CD4-positive, CD25-positive, alpha-beta regulatory T cell (primary cell): ENCODE data around the gene MYT1. TPM values are rescaled to one million over a fixed set of nuclear protein-coding genes. Genes with fewer than 3 reads are reported as not detected.

Experiments used
- ATAC-seq, 2 donors: fragments of 150-1000 bp; cut with Tn5 transposase; one replicate each; pipeline ENCODE4 v1.10.0; 2021; ENCODE audit warnings: low read depth in 2 of 2, moderate number of reproducible peaks in 2 of 2, moderate library complexity in 1 of 2
- DNase-seq, 3 donors: peaks; one replicate each; pipeline versions ENCODE4 v3.0.0 to v3.0.0-alpha.2; 2012 to 2022; ENCODE audit warnings: mixed read lengths in 1 of 3
- H3K27ac ChIP-seq: one replicate; pipeline ENCODE4 v1.7.0; 2013; ENCODE audit warnings: mild to moderate bottlenecking, low read length; ENCODE audit not compliant: insufficient read depth, poor library complexity, severe bottlenecking
- H3K27me3 ChIP-seq: one replicate; pipeline ENCODE4 v1.7.0; 2013; ENCODE audit warnings: low read length; ENCODE audit not compliant: control insufficient read depth, insufficient read depth
- H3K36me3 ChIP-seq: one replicate; pipeline ENCODE4 v1.7.0; 2013; ENCODE audit warnings: mild to moderate bottlenecking, low read length, moderate library complexity; ENCODE audit not compliant: control insufficient read depth, insufficient read depth
- H3K4me1 ChIP-seq: 2 replicates; pipeline ENCODE4 v1.7.0; 2013; ENCODE audit warnings: mild to moderate bottlenecking, low read length; ENCODE audit not compliant: insufficient read depth, control insufficient read depth, poor library complexity, severe bottlenecking
- H3K4me3 ChIP-seq: one replicate; pipeline ENCODE4 v1.7.0; 2013; ENCODE audit warnings: low read depth, mild to moderate bottlenecking, low read length, moderate library complexity
- H3K9me3 ChIP-seq, 2 experiments: 1 replicate in 1 of 2; 2 replicates in 1 of 2; pipeline ENCODE4 v1.7.0; 2013; ENCODE audit warnings: low read length in 2 of 2, mild to moderate bottlenecking in 1 of 2, moderate library complexity in 1 of 2; ENCODE audit not compliant: control insufficient read depth in 2 of 2
- H3K27ac Mint-ChIP-seq, 3 donors: one replicate each; pipeline ENCODE4 v1.8.0; 2020 to 2022; ENCODE audit warnings: mild to moderate bottlenecking in 3 of 3, mixed read lengths in 3 of 3, moderate library complexity in 2 of 3
- H3K27me3 Mint-ChIP-seq: one replicate; pipeline ENCODE4 v1.8.0; 2022; ENCODE audit warnings: mild to moderate bottlenecking, mixed read lengths
- H3K36me3 Mint-ChIP-seq: one replicate; pipeline ENCODE4 v1.8.0; 2020; ENCODE audit warnings: mixed read lengths
- H3K4me1 Mint-ChIP-seq, 4 donors: one replicate each; pipeline ENCODE4 v1.8.0; 2020 to 2022; ENCODE audit warnings: mixed read lengths in 4 of 4, mild to moderate bottlenecking in 1 of 4
- H3K4me3 Mint-ChIP-seq, 4 donors: one replicate each; pipeline ENCODE4 v1.8.0; 2020 to 2022; ENCODE audit warnings: mild to moderate bottlenecking in 4 of 4, mixed read lengths in 4 of 4, moderate library complexity in 3 of 4
- H3K9me3 Mint-ChIP-seq, 7 donors: one replicate each; pipeline ENCODE4 v1.8.0; 2020 to 2022; ENCODE audit warnings: mixed read lengths in 7 of 7, mild to moderate bottlenecking in 3 of 7, moderate library complexity in 2 of 7
- polyA plus RNA-seq, 4 donors: library from polyadenylated mRNA; unstranded; fragments of 300-500 nt; fragmentation: Illumina TruSeq; gene quantifications; one replicate each; pipeline ENCODE4 v1.2.3, GENCODE V29; 2021
- total RNA-seq: library from RNA; stranded (reverse); gene quantifications from one replicate; pipeline ENCODE4 v1.2.3, GENCODE V29; 2022

Gene MYT1
- total and polyA plus RNA-seq, 5 donors from 2014 or later, result 0.14 TPM; not detected in 4

DNA sequence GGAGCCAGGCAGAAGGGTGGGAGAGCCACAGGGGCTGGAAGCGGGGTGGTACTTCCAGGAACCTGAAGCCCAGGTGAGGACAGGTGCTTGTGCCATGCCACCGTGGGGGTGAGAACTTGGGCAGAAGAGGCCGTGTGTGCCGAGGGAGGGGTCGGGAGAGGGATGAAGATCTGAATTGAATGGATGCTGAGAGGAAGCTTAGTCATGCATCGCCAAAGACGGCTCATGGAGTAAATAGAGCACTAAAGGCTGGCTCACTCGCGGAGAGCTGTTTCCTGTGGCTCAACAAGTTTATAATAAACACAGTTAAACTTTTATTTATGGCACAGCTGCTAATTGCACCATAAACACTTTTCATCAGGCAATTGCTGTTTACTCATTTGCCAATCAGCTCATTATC lies 21.7 kb upstream of the MYT1 start:
- H3K9me3 Mint-ChIP-seq, result peaks cover 1 to 13% (median 6%) of the 10 kb centered on the region in 7 donors
- ATAC-seq (no peak), DNase-seq (no peak)

GRCh38 chr20:64143018-64143801 lies 21.0 kb upstream of the MYT1 start:
- Histone ChIP-seq H3K27ac (no peak overlapping the region), H3K4me3 (no peak overlapping the region), H3K36me3 (no peaks in the 10 kb centered on the region), H3K4me1 (no peaks in the 10 kb centered on the region), H3K9me3 (peaks cover 6 to 14% of the 10 kb centered on the region in 2 experiments), H3K27me3 (no peaks in the 10 kb centered on the region)
- H3K27me3 Mint-ChIP-seq, result peaks cover 8% of the 10 kb centered on the region
- no peaks in the 10 kb centered on the region for H3K4me1 Mint-ChIP-seq
- peak overlapping the region in 1 of 4 donors; percentile 7 for H3K4me3 Mint-ChIP-seq
- H3K36me3 Mint-ChIP-seq, result no peaks in the 10 kb centered on the region
- H3K9me3 Mint-ChIP-seq, result peaks cover 1 to 13% (median 6%) of the 10 kb centered on the region in 7 donors
- ATAC-seq, result no peak
- no peak for DNase-seq
- no peak overlapping the region for H3K27ac Mint-ChIP-seq

More for the DNA sequence above, 21.7 kb upstream of the MYT1 start:
- Histone ChIP-seq H3K9me3 (peaks cover 6 to 14% of the 10 kb centered on the region in 2 experiments), H3K36me3 (no peaks in the 10 kb centered on the region), H3K4me1 (no peaks in the 10 kb centered on the region), H3K4me3 (no peak overlapping the region), H3K27ac (no peak overlapping the region), H3K27me3 (no peaks in the 10 kb centered on the region)
- Mint-ChIP-seq H3K4me1 (no peaks in the 10 kb centered on the region), H3K27me3 (peaks cover 8% of the 10 kb centered on the region), H3K27ac (no peak overlapping the region), H3K4me3 (no peak overlapping the region), H3K36me3 (no peaks in the 10 kb centered on the region)

DNA sequence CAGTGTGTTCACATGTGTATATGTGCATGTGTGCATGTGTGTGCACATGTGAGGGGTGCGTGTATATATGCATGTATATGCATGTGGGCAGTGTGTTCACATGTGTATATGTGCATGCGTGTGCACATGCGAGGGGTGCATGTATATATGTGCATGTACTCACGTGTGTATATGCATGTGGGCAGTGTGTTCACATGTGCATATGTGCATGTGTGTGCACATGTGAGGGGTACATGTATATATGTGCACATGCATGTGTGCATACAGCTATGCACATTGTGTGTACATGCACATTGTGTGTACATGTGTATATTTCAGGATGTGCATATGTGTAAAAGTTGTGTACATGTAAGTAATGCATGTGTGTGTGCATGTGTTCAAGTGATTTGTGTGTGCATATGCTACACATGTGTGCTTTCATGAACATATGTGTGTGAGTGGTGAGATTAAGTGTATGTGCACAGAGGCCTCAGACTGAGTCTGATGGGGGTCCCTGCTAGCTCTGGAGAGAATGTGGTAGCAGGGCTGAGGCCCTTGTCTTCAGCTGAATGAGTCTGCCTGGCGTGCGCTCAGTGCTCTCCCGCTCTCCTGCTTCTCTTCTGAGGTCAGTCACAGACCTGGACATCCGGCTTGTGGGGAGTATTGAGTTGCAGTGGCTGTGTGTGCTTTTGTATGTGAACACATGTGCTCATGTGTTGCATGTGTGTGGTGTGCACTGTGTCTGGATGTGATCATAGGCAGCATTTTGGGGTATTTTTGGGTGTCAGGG lies 19.9 kb upstream of the MYT1 start:
- no peaks in the 10 kb centered on the region for H3K36me3 ChIP-seq
- peaks cover 8% of the 10 kb centered on the region for H3K27me3 Mint-ChIP-seq
- H3K27me3 ChIP-seq, result no peaks in the 10 kb centered on the region
- H3K9me3 Mint-ChIP-seq, result peaks cover 1 to 13% (median 6%) of the 10 kb centered on the region in 7 donors
- no peak overlapping the region for H3K27ac Mint-ChIP-seq
- peaks cover 6 to 14% of the 10 kb centered on the region in 2 experiments for H3K9me3 ChIP-seq
- ATAC-seq (no peak), DNase-seq (no peak)
- no peaks in the 10 kb centered on the region for H3K4me1 Mint-ChIP-seq
- no peak overlapping the region for H3K4me3 ChIP-seq
- no peaks in the 10 kb centered on the region for H3K36me3 Mint-ChIP-seq
- no peaks in the 10 kb centered on the region for H3K4me1 ChIP-seq
- no peak overlapping the region for H3K27ac ChIP-seq
- H3K4me3 Mint-ChIP-seq, result no peak overlapping the region

DNA sequence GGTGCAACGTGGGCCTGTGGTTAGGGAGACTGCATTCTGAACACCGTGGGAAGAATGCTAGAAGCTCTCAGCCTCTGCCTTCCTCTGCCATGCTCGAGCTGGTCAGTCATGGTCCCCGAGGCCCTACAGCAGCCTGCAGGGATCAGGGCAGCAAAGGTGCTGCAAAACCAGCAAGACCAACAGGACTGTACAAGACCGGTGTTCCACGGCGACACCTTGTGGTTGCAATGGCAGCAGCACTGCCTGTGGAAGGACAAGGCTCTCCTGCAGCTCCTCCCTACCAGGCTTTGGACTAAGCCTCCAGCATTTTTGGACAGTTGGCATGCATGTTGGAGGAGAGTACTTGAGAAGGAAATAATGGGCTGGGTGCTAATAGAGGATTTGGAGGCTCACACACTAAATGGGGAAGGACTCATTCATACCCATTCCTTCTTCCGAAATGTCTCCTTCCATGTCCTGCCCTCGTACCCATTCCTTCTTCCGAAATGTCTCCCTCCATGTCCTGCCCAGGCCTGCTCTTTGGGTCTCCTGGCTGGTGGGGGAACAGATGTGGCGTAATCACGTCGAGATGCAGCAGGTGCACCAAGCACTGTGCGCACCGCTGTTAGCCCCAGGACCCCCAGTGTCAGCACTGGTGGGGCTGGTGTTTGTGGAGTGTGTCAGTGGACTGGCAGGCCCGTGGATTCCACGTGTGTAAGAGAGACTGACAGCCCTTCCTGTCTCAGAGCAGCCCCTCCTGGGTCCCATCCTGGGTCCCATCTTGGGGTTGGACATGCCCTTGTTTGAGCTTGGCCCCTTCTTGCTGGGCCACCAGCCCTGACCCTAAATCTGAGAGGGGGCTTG lies 18.6 kb upstream of the MYT1 start:
- ATAC-seq (no peak), DNase-seq (no peak)
- no peak overlapping the region for H3K4me3 ChIP-seq
- peaks cover 6 to 14% of the 10 kb centered on the region in 2 experiments for H3K9me3 ChIP-seq
- Mint-ChIP-seq H3K4me3 (no peak overlapping the region), H3K4me1 (no peaks in the 10 kb centered on the region), H3K27ac (peak overlapping the region in 1 of 3 donors; percentile 89), H3K9me3 (peaks cover 1 to 13% (median 6%) of the 10 kb centered on the region in 7 donors), H3K27me3 (peaks cover 8% of the 10 kb centered on the region), H3K36me3 (no peaks in the 10 kb centered on the region)
- no peaks in the 10 kb centered on the region for H3K4me1 ChIP-seq
- H3K27me3 ChIP-seq, result no peaks in the 10 kb centered on the region
- no peaks in the 10 kb centered on the region for H3K36me3 ChIP-seq
- H3K27ac ChIP-seq, result no peak overlapping the region

DNA sequence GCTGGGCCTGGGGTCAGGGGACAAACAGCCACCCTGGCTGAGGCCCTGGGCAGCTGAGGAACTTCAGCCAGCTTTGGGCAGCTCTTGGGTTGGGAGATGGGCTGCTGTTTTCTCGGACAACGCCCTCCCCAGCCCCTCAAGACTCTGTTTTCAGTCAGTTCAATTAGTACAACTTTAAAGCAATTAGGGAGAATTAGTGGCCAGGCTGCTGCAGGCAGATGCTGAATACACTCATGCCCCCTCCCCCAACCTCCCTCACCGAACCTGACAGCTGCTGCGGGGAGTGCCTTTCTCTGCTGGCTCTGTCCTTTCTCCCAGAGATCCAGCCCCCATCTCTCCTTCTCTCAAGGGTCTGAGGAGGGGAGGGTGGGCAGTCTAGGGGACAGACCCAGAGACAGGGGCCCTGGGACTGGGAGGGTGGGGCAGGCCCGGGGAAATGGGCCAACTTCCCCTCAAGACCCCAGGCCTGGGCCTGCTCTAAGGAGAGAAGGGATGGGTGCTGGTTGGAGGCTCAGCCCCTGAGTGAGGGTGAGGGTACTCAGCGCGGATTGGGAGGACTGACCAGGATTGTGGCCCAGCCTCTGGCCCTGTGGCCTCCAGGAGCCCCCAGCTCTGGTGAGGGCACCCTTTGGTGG lies 17.8 kb upstream of the MYT1 start:
- peaks cover 1 to 13% (median 6%) of the 10 kb centered on the region in 7 donors for H3K9me3 Mint-ChIP-seq
- H3K27ac Mint-ChIP-seq, result no peak overlapping the region
- H3K4me3 ChIP-seq, result no peak overlapping the region
- H3K9me3 ChIP-seq, result peaks cover 6 to 14% of the 10 kb centered on the region in 2 experiments
- DNase-seq (no peak), ATAC-seq (no peak)
- no peaks in the 10 kb centered on the region for H3K4me1 Mint-ChIP-seq
- H3K27me3 Mint-ChIP-seq, result peaks cover 8% of the 10 kb centered on the region
- H3K4me1 ChIP-seq, result no peaks in the 10 kb centered on the region
- H3K27me3 ChIP-seq, result no peaks in the 10 kb centered on the region
- no peaks in the 10 kb centered on the region for H3K36me3 Mint-ChIP-seq
- H3K36me3 ChIP-seq, result no peaks in the 10 kb centered on the region
- H3K4me3 Mint-ChIP-seq, result no peak overlapping the region
- H3K27ac ChIP-seq, result no peak overlapping the region

GRCh38 chr20:64146936-64147477 lies 17.2 kb upstream of the MYT1 start:
- H3K4me3 ChIP-seq, result no peak overlapping the region
- H3K36me3 ChIP-seq, result no peaks in the 10 kb centered on the region
- no peak overlapping the region for H3K27ac ChIP-seq
- Mint-ChIP-seq H3K4me1 (no peaks in the 10 kb centered on the region), H3K36me3 (no peaks in the 10 kb centered on the region), H3K27ac (no peak overlapping the region), H3K4me3 (no peak overlapping the region), H3K27me3 (peaks cover 4% of the 10 kb centered on the region), H3K9me3 (peaks cover 1 to 13% (median 6%) of the 10 kb centered on the region in 7 donors)
- ATAC-seq (no peak), DNase-seq (no peak)
- H3K4me1 ChIP-seq, result no peaks in the 10 kb centered on the region
- peaks cover 6 to 14% of the 10 kb centered on the region in 2 experiments for H3K9me3 ChIP-seq
- no peaks in the 10 kb centered on the region for H3K27me3 ChIP-seq

DNA sequence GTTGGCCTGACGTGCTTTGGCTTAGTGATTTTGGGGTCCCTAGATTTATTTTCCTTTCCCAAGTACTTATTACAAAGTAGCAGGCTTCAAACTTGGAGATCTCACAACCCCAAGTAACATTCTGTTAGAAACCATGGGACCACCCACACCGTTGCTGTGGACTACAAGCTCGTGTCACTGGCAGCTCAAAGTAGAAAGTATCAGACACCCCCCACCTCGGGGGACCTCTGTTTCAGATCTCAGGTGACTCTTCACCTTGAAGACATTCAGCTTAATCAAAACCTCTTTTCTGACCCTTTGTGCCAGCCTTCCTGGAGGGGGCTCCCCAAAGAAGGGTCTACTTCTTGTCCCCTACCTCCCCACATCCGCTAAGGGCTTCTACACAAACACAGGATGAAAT lies 15.7 kb upstream of the MYT1 start:
- no peak for DNase-seq
- Mint-ChIP-seq H3K4me3 (no peak overlapping the region), H3K27me3 (no peaks in the 10 kb centered on the region), H3K36me3 (no peaks in the 10 kb centered on the region), H3K4me1 (no peaks in the 10 kb centered on the region), H3K27ac (no peak overlapping the region), H3K9me3 (peaks cover 1 to 13% (median 6%) of the 10 kb centered on the region in 7 donors)
- Histone ChIP-seq H3K4me1 (no peaks in the 10 kb centered on the region), H3K27me3 (no peaks in the 10 kb centered on the region), H3K36me3 (no peaks in the 10 kb centered on the region), H3K4me3 (no peak overlapping the region), H3K27ac (no peak overlapping the region), H3K9me3 (peaks cover 6 to 14% of the 10 kb centered on the region in 2 experiments)
- ATAC-seq, result no peak
